ENCODE results near the gene LRRC30.

Gene LRRC30

GRCh38 chr18:7242926-7243325 lies 12.0 kb downstream of the LRRC30 start:
- DNase-seq, result no peak

- no peak for DNase-seq
Measured at GRCh38 chr18:7248877-7249276, 18.0 kb downstream of the LRRC30 start.

- DNase-seq, result no peak
Measured at GRCh38 chr18:7254163-7254562, 23.3 kb downstream of the LRRC30 start.

GRCh38 chr18:7255054-7255453 lies 24.2 kb downstream of the LRRC30 start:
- no peak for DNase-seq

GRCh38 chr18:7255643-7256042 lies 24.8 kb downstream of the LRRC30 start:
- DNase-seq, result no peak

- no peak for DNase-seq
Measured at GRCh38 chr18:7256618-7257425, 25.9 kb downstream of the LRRC30 start.

GRCh38 chr18:7257426-7257740 lies 26.5 kb downstream of the LRRC30 start:
- DNase-seq, result no peak

- no peak for DNase-seq
Measured at GRCh38 chr18:7259475-7259874, 28.6 kb downstream of the LRRC30 start.

GRCh38 chr18:7261199-7261598 lies 30.3 kb downstream of the LRRC30 start:
- DNase-seq, result no peak

- DNase-seq, result no peak
Measured at GRCh38 chr18:7267973-7268372, 37.1 kb downstream of the LRRC30 start.

GRCh38 chr18:7269942-7270341 lies 39.1 kb downstream of the LRRC30 start:
- no peak for DNase-seq

- DNase-seq, result peak; percentile 79 to 81
Measured at GRCh38 chr18:7272311-7273049, 41.6 kb downstream of the LRRC30 start.

- DNase-seq, result peak; percentile 89 to 96
Measured at GRCh38 chr18:7273301-7273921, 42.5 kb downstream of the LRRC30 start.

- DNase-seq, result no peak
Measured at GRCh38 chr18:7281579-7281978, 50.7 kb downstream of the LRRC30 start.

All from inflammatory macrophage (primary cell).